Pancreas (tissue), 10 donors: Measurements from ENCODE around the gene ZDHHC14. TPM values are rescaled to one million over a fixed set of nuclear protein-coding genes. Genes with fewer than 3 reads are reported as not detected.

Experiments
- ATAC-seq, 4 donors: fragments of 200-7000 bp; cut with Tn5 transposase; one replicate each; pipeline versions ENCODE4 v1.8.0 to v1.9.1; 2020; ENCODE audit warnings: mild to moderate bottlenecking in 4 of 4, moderate library complexity in 4 of 4
- DNase-seq, 6 donors: peaks; one replicate each; pipeline ENCODE4 v3.0.0-alpha.2; 2020
- FAIRE-seq: peaks from 2 replicates; lab custom pipeline; 2012; peaks lifted over from hg19 to GRCh38; lab: Jason Lieb, UNC
- H3K27ac ChIP-seq, 4 donors: fragments of 200-600 bp; sonication (generic); 1 replicate in 3 of 4; 2 replicates in 1 of 4; pipeline versions ENCODE4 v1.5.0 to v1.8.0; 2020
- H3K27me3 ChIP-seq, 4 donors: fragments of 200-600 bp; one replicate each; pipeline ENCODE4 v1.8.0; 2021
- H3K36me3 ChIP-seq, 3 donors: fragments of 200-600 bp; sonication (generic) in 1 of 3; one replicate each; pipeline versions ENCODE4 v1.5.0 to v1.8.0; 2020 to 2021
- H3K4me1 ChIP-seq, 3 donors: fragments of 200-600 bp; one replicate each; pipeline ENCODE4 v1.8.0; 2021
- H3K4me3 ChIP-seq, 4 donors: fragments of 200-600 bp; sonication (generic) in 2 of 4; one replicate each; pipeline versions ENCODE4 v1.5.0 to v1.8.0; 2020 to 2021
- H3K9me3 ChIP-seq, 4 donors: fragments of 200-600 bp; one replicate each; pipeline ENCODE4 v1.8.0; 2021
- WGBS, 2 donors: extraction: QIAGEN DNeasy Blood & Tissue Kit; methylation state at CpG; one replicate each; pipeline ENCODE4 v1.1.7; 2013; 5-methylcytosine and 5-hydroxymethylcytosine counted together
- intact Hi-C, 3 donors: fragments of 100-400 bp; cut with DNase I; formaldehyde crosslinking; loops; one replicate each; pipeline versions ENCODE4 v1.11.1 to v1.14.2; 2022
- polyA plus RNA-seq, 2 donors: library from polyadenylated mRNA; stranded (reverse); fragments of 200-250 nt; gene quantifications; one replicate each; pipeline ENCODE4 v1.2.3, GENCODE V29; 2013
- total RNA-seq, 6 donors: library from RNA; stranded (reverse); fragmentation: NEBNext Ultra II Directional in 4 of 6; extraction: Animal tissue kit (Norgen Biotek cat#: 25700) in 4 of 6; gene quantifications; one replicate each; pipeline versions ENCODE4 v1.2.1 to v1.2.4, GENCODE V29; 2021 to 2023
- TF ChIP-seq, protein P1 (sequence below), 4 donors: fragments of 200-600 bp; sonication (generic) in 3 of 4; IDR thresholded peaks; one replicate each; pipeline versions ENCODE4 v1.5.0 to v1.8.0; 2021; ENCODE audit warnings: antibody characterized with exemption in 4 of 4
- donor health status: healthy with polysubstance abuse.
- donor health status: DM: no; HTN: no; CAD: no; lungs with moderate emphysema.
- donor health status: DM: no; HTN: no; CAD: no.
- donor health status: control.
- donor health status: control.
- donor health status: Bipolar disorder and iron deficiency.
- donor health status: DM: yes; HTN: yes; CAD: no.
- donor health status: DM: no; HTN: no; CAD: no.
- donor health status: DM: no; HTN: no; CAD: no.
- donor health status: DM: yes; HTN: yes; CAD: no.

ZDHHC14 gene
- total and polyA plus RNA-seq, 8 donors = 3.1 to 9.9 (median 4.5) TPM

DNA sequence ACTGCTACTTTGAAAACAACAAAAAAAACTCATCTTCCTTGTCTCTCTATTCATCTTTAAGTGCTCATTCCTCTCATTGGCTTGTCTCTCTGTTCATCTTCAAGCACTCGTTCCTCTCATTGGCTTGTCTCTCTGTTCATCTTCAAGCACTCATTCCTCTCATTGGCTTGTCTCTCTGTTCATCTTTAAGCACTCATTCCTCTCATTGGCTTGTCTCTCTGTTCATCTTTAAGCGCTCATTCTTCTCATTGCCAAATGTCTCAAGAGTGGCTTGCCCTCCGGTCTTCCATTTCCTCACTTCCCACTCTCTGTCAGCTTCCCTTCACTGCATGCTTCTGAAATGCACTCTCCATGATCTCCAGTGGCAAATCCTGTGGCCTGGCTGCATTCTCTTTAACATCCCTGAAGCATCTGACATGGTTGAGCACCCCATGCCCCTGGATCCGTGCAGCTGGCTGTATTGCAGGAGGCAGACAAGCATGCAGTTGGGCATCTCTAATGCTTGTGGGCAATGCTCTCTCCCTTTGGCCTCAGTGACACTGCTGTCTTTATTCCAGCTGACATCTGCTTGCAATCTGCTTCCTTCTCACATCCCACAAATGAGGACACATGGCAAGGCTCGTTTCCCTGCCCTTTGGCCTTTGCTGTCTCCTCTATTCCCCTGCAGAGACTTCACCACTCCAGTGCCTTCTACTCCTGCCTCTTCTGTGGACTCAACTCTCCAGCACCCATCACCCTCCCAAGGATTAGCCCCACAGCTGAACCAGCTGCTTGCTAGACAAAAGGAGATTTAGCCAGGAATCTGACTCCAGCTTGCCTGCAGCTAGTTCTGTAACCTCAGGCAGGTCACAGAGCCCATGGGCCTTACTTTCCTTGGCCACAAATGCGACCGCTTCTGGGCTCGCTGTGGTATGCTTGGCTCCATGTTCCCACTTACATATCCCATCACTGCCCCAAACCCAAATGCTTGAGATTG lies 298.9 kb downstream of the ZDHHC14 start:
- intact Hi-C loops = no loop called here
- 86 to 90% methylated on average over 8 of the region's 8 CpGs for WGBS, 2 donors

DNA sequence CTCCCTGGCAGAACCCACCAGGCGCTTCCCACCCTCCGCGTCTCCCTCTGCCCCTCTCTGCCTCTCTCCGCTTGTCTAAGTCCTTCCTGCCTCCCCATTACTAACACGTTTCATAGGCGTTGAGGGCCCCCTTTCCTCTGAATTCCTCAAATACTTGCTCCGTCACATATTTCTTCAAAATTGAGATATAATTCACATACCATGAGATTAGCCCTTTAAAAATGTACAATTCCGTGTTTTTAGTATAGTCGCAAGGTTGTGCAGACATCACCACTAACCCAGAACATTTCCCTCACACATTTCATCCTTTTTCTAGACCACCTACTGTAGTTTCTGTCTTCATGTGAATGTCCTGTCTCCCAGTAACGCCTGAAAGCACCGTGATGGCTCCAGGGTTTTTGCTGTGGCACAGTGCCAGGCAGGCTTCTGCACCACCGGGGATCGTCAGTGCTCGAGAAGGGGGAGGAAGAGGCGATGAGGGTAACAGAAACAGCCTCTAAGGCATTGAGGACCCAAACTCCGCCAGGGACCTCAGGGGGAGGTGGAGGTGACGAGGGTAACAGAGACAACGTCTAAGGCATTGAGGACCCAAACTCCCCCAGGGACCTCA lies 300.2 kb downstream of the ZDHHC14 start:
- TF ChIP-seq, protein P1, sequence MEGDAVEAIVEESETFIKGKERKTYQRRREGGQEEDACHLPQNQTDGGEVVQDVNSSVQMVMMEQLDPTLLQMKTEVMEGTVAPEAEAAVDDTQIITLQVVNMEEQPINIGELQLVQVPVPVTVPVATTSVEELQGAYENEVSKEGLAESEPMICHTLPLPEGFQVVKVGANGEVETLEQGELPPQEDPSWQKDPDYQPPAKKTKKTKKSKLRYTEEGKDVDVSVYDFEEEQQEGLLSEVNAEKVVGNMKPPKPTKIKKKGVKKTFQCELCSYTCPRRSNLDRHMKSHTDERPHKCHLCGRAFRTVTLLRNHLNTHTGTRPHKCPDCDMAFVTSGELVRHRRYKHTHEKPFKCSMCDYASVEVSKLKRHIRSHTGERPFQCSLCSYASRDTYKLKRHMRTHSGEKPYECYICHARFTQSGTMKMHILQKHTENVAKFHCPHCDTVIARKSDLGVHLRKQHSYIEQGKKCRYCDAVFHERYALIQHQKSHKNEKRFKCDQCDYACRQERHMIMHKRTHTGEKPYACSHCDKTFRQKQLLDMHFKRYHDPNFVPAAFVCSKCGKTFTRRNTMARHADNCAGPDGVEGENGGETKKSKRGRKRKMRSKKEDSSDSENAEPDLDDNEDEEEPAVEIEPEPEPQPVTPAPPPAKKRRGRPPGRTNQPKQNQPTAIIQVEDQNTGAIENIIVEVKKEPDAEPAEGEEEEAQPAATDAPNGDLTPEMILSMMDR (IDR thresholded peaks at IDR 0.05) = no peak
- no peak for DNase-seq

More for the DNA sequence above, 298.9 kb downstream of the ZDHHC14 start:
- Histone ChIP-seq H3K4me1 (peaks cover 0 to 5% (median 0%) of the 10 kb centered on the region in 3 donors), H3K27ac (no peak overlapping the region), H3K36me3 (no peaks in the 10 kb centered on the region), H3K9me3 (no peaks in the 10 kb centered on the region), H3K27me3 (no peaks in the 10 kb centered on the region), H3K4me3 (no peak overlapping the region)
- TF ChIP-seq, protein P1 (IDR thresholded peaks at IDR 0.05) = no peak
- FAIRE-seq (no peak), ATAC-seq (no peak), DNase-seq (no peak)

DNA sequence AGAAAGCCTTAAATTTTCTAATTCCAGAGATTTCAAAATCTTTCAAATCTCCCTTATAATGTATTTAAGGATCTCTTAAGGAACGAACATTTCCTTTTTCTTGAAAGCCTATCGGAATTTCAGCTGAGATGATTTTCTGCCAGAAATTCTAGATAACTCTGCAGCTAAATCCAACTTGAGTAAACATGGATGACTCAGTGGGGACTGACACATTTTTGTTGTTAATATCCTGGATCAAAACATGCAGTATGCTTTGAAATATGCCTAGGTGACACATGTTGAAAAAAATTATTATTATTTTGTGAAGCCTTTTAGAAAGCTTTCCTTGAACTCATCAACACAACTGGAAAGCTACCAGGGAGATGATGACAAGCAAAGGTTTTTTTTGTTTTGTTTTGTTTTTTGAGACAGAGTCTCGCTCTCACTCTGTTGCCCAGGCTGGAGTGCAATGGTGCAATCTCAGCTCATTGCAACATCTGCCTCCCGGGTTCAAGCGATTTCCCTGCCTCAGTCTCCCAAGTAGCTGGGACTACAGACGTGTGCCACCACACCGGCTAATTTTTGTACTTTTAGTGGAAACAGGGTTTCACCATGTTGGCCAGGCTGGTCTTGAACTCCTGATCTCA lies 302.0 kb downstream of the ZDHHC14 start:
- TF ChIP-seq, protein P1 (IDR thresholded peaks at IDR 0.05) = no peak
- H3K9me3 ChIP-seq = no peaks in the 10 kb centered on the region
- H3K4me3 ChIP-seq = no peak overlapping the region
- no peak overlapping the region for H3K27ac ChIP-seq
- FAIRE-seq (no peak), ATAC-seq (peak; percentile 48 to 77 (median 60)), DNase-seq (no peak)
- WGBS, 2 donors = 55 to 70% methylated on average over 7 of the region's 7 CpGs
- intact Hi-C loops = no loop called here
- H3K27me3 ChIP-seq = no peaks in the 10 kb centered on the region
- no peaks in the 10 kb centered on the region for H3K36me3 ChIP-seq
- peaks cover 0 to 5% (median 0%) of the 10 kb centered on the region in 3 donors for H3K4me1 ChIP-seq

More for the DNA sequence above, 300.2 kb downstream of the ZDHHC14 start:
- Histone ChIP-seq H3K36me3 (no peaks in the 10 kb centered on the region), H3K9me3 (no peaks in the 10 kb centered on the region), H3K27me3 (no peaks in the 10 kb centered on the region), H3K4me3 (no peak overlapping the region), H3K4me1 (peaks cover 0 to 5% (median 0%) of the 10 kb centered on the region in 3 donors), H3K27ac (no peak overlapping the region)
- 62 to 64% methylated on average over 18 of the region's 18 CpGs for WGBS, 2 donors
- FAIRE-seq (no peak), ATAC-seq (peak in 2 of 4 donors; percentile 29 to 51)
- intact Hi-C loops = no loop called here

DNA sequence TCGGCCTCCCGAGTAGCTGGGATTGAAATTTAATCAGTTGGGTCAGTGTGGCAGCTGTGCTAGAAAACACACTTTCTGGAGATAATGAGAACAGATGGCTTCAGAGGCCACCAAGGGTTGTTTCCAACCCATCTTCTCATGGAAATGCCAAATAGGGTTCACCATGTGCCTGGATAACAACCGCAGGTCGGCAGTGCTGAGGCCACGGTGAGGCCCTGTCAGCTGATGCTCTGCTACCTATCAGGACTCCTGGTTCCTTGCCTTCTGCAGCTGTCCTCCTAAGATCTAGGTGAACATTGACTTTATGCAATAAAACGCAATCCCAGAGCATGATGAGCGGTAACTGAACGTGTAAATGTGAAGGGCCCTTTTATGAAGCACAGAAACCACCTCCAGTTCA lies 302.7 kb downstream of the ZDHHC14 start:
- TF ChIP-seq, protein P1 (IDR thresholded peaks at IDR 0.05) = no peak
- Histone ChIP-seq H3K4me3 (no peak overlapping the region), H3K9me3 (no peaks in the 10 kb centered on the region), H3K27ac (no peak overlapping the region), H3K36me3 (no peaks in the 10 kb centered on the region), H3K4me1 (peaks cover 0 to 5% (median 0%) of the 10 kb centered on the region in 3 donors), H3K27me3 (no peaks in the 10 kb centered on the region)
- intact Hi-C loops = no loop called here
- FAIRE-seq = no peak
- no peak for DNase-seq
- ATAC-seq = no peak
- WGBS, 2 donors = 86 to 88% methylated on average over 8 of the region's 8 CpGs
